H1 (cell line): Measurements from ENCODE around the gene ZNRF3.

ENCODE experiments used
- CEBPB ChIP-seq: IDR thresholded peaks from 2 replicates; pipeline ENCODE4 v1.6.1; 2012; ENCODE audit warnings: low read depth, low read length
- CTCF ChIP-seq, 3 experiments: IDR thresholded peaks; 1 replicate in 2 of 3; 2 replicates in 1 of 3; pipeline versions ENCODE4 v1.5.1 to v1.6.1; 2011; ENCODE audit warnings: low read length in 3 of 3, mild to moderate bottlenecking in 3 of 3, inconsistent platforms in 2 of 3, low read depth in 1 of 3, moderate library complexity in 1 of 3; ENCODE audit not compliant: insufficient read depth in 1 of 3; ENCODE audit errors: control extremely low read depth in 1 of 3
- RFX5 ChIP-seq: IDR thresholded peaks from 2 replicates; pipeline ENCODE4 v1.6.1; 2011; ENCODE audit warnings: low read depth, low read length, improper control_type of control experiment, borderline replicate concordance

GRCh38 chr22:28837640-28838039 is 45.7 kb upstream of the ZNRF3 start:
- TF ChIP-seq RFX5: no peak
- TF ChIP-seq CTCF (IDR thresholded peaks at IDR 0.05; ENCODE audit: control extremely low read depth in 1 of 3, insufficient read depth in 1 of 3, low read depth in 1 of 3, low read length in 3 of 3): no peak
- TF ChIP-seq CEBPB: no peak
